GM21526 (cell line): ENCODE measurements around the gene MT1B.

ENCODE experiments used
- ATAC-seq: cut with Tn5 transposase; IDR thresholded peaks from one replicate; pipeline ENCODE4 v1.9.1; 2021; ENCODE audit warnings: moderate library complexity; ENCODE audit not compliant: unreplicated experiment, low FRiP score

MT1B gene

GRCh38 chr16:56683424-56684172 is 31.9 kb downstream of the MT1B start:
- ATAC-seq, result no peak

- no peak for ATAC-seq
These were observed 32.7 kb downstream of the MT1B start for GRCh38 chr16:56684256-56684925.

GRCh38 chr16:56684926-56685590 is 33.4 kb downstream of the MT1B start:
- ATAC-seq, result no peak

GRCh38 chr16:56686758-56687157 is 35.1 kb downstream of the MT1B start:
- ATAC-seq, result no peak

- no peak for ATAC-seq
These were observed 37.1 kb downstream of the MT1B start for GRCh38 chr16:56688762-56689161.

- no peak for ATAC-seq
These were observed 37.5 kb downstream of the MT1B start for GRCh38 chr16:56689171-56689570.

- ATAC-seq, result no peak
These were observed 38.9 kb downstream of the MT1B start for GRCh38 chr16:56690420-56691122.

GRCh38 chr16:56691885-56692284 is 40.2 kb downstream of the MT1B start:
- no peak for ATAC-seq

- ATAC-seq, result no peak
These were observed 43.6 kb downstream of the MT1B start for GRCh38 chr16:56695246-56695645.

- ATAC-seq, result no peak
These were observed 45.9 kb downstream of the MT1B start for GRCh38 chr16:56697456-56698155.

GRCh38 chr16:56700195-56700594 is 48.5 kb downstream of the MT1B start:
- ATAC-seq, result no peak

- no peak for ATAC-seq
These were observed 48.9 kb downstream of the MT1B start for GRCh38 chr16:56700631-56701030.

GRCh38 chr16:56701534-56701933 is 49.8 kb downstream of the MT1B start:
- no peak for ATAC-seq
